CD4-positive, alpha-beta T cell treated with Interferon gamma for 1 hour (primary cell): ENCODE measurements around the gene TNFSF9.
"Not testable (repeated sequence)": the region's sequence is repeated elsewhere in the genome, so short reads cannot be mapped to it uniquely, and the experiment has no call there.

Experiments
- DNase-seq: peaks from one replicate; pipeline ENCODE4 v3.0.0-alpha.2; 2020

The TNFSF9 gene

DNA sequence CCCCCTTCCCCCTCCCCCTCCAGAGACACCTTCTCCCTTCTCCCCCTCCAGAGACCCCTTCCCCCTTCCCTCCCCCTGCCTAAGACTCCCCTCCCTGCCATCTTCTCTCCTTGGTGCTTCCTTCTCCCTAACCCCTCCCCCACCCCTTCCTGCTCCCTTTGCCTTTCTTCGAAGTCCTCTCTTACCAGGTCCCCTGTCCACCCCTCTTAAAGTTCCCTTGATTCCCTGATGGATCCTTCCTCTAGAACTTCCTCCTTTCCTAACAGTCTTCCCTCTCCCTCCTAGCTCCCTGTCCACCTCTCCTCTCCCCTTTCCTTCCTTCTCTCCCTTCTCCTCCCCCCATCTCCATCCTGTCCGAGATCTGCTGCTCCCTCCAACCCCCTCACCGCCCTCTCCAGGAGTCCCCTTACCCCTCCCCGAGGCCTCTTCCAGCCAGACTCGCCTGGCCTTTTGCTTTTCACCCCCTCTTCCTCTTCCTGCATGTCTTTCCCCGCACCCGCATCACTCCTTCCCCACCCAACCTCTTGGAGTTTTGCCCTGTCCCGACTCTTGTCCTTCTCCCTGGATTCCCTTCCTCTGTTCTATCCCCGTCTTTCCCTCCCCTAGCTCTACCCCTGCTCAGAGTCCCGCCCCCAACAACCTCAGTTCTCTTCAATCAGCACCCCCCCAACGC is 3.1 kb downstream of the TNFSF9 start:
- DNase-seq, result no peak

DNA sequence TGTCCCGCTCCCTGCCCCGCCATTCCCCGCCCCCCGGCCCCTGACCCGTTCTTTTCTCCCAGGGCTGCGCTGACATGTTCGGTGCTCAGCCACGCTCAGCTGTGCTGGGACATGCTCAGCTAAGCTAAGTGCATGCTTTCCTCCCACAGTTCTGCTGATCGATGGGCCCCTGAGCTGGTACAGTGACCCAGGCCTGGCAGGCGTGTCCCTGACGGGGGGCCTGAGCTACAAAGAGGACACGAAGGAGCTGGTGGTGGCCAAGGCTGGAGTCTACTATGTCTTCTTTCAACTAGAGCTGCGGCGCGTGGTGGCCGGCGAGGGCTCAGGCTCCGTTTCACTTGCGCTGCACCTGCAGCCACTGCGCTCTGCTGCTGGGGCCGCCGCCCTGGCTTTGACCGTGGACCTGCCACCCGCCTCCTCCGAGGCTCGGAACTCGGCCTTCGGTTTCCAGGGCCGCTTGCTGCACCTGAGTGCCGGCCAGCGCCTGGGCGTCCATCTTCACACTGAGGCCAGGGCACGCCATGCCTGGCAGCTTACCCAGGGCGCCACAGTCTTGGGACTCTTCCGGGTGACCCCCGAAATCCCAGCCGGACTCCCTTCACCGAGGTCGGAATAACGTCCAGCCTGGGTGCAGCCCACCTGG is 3.7 kb downstream of the TNFSF9 start:
- DNase-seq, result no peak

DNA sequence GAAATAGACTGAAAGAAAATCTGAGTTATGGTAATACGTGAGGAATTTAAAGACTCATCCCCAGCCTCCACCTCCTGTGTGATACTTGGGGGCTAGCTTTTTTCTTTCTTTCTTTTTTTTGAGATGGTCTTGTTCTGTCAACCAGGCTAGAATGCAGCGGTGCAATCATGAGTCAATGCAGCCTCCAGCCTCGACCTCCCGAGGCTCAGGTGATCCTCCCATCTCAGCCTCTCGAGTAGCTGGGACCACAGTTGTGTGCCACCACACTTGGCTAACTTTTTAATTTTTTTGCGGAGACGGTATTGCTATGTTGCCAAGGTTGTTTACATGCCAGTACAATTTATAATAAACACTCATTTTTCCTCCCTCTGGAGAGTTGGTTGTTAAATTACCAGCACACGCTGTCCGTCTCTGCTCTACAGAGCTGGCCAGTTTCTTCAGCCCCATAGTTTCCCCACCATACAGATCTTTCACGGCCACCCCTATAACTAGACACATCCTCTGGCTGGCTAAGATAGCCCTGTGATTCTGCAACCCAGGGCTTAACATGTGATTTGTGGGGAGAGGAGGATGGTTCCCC is 4.8 kb downstream of the TNFSF9 start:
- no peak for DNase-seq

DNA sequence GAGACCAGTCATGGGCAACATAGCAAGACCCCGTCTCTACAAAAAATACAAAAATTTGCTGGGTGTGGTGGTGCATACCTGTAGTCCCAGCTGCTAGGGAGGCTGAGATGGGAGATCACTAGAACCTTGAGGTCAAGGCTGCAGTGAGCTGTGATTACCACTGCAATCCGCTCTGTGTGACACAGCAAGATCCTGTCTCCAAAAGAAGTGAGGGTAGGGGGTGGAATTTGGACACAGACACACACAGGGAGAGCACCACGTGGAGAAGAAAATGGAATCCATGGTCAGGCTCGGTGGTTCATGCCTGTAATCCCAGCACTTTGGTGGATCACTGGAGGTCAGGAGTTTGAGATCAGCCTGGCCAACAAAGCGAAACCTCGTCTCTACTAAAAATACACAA is 8.7 kb downstream of the TNFSF9 start:
- no peak for DNase-seq

DNA sequence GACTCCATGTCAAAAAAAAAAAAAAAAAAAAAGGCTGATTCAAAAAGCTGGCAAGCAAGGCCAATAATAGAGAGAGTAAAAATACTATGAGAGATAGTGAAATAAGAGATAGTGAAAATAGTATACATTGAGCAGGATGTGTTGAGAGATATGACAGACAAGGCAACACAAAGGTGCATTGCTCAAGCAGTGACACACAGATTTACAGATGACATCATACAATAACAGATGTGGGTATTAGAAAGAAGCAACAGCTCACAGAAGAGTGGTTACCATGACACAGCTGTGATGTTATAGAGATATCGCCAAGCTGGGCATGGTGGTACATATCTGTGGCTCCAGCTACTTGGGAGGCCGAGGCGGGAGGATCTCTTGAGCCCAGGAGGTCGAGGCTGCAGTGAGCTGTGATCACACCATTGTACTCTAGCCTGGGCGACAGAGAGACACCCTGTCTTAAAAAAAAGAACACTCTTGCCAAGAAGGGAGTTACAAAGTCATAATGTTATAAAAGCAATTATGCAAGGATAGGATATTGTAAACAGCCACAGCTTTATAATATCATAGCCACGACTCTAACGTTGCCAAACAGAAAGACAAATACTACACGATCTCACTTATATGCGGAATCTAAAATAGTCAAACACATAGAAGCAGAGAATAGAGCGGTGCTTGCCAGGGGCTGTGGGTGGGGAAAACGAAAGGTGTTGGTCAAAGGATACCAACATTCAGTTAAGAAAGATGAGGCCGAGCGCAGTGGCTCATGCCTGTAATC is 10.3 kb downstream of the TNFSF9 start:
- no peak for DNase-seq

DNA sequence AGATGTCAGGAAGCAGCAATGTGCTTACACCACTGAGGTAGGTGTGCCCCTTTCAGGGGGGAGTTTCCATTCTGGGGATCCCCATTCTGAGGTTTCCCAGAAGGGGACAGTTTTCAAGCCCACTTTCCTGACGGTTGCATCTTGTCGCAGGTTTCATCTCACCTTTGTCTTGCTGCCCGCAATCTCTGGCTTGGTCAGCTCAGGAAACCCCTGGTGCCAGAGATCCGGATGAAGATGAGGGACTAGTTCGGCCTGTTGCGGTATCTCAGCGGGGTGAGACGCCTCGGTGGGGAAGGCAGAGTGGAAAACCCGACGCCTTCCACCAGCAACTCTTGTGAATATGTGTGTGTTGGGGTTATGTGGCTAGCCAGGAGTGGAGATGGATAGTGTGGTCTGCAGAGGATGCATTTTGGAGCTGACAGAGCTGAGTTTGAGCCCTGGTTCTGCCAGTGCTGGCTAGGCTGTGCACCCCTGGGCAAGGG is 13.1 kb downstream of the TNFSF9 start:
- no peak for DNase-seq

DNA sequence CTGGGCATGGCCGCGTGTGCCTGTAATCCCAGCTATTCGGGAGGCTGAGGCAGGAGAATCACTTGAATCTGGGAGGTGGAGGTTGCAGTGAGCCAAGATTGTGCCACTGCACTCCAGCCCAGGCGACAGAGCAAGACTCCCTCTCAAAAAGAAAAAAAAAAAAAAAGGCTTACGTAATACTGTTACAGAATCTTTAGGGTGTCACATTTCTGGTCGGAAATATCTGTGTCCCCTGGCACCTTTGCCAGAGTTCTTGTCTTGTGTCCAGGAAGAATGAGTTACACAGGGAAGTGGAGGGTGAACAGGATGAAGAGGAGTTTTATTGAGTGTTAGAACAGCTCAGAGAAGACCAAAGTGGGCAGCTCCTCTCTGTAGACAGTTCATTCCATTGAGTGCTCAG is 19.9 kb downstream of the TNFSF9 start:
- DNase-seq, result not testable (repeated sequence)

GRCh38 chr19:6551091-6551490 is 20.3 kb downstream of the TNFSF9 start:
- no peak for DNase-seq

- peak; percentile 56 for DNase-seq
Observed at GRCh38 chr19:6551607-6552450, 21.0 kb downstream of the TNFSF9 start.

GRCh38 chr19:6556043-6556449 is 25.2 kb downstream of the TNFSF9 start:
- no peak for DNase-seq

- DNase-seq, result no peak
Observed at GRCh38 chr19:6556480-6557195, 25.8 kb downstream of the TNFSF9 start.

DNA sequence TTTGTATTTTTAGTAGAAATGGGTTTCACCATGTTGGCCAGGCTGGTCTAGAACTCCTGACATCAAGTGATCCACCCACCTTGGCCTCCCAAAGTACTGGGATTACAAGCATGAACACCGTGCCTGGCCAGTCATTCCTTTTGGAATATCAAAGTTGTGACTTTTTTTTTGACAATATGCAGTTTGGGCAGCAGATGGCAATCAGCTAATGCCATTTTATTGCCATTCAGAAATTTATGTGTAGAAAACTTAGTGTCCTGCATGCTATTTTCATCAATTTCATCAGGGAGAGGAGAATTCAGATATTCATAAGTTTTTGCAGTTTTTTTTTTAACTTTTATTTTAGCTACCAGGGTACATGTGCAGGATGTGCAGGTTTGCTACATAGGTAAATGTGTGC is 31.6 kb downstream of the TNFSF9 start:
- DNase-seq, result not testable (repeated sequence)

GRCh38 chr19:6564393-6564792 is 33.6 kb downstream of the TNFSF9 start:
- DNase-seq, result no peak

DNA sequence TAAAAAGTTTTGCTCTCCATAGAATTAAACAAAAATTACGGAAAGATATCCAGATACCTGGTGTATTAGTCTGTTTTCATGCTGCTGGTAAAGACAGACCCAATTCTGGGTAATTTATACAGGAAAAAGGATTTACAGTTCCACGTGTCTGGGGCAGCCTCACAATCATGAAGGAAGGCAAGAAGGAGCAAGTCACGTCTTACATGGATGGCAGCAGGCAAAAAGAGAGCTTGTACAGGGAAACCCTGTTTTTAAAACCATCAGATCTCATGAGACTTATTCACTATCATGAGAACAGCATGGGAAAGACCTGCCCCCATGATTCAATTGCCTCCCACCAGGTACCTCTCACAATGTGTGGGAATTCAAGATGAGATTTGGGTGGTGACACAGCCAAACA is 35.9 kb downstream of the TNFSF9 start:
- DNase-seq, result not testable (repeated sequence)

DNA sequence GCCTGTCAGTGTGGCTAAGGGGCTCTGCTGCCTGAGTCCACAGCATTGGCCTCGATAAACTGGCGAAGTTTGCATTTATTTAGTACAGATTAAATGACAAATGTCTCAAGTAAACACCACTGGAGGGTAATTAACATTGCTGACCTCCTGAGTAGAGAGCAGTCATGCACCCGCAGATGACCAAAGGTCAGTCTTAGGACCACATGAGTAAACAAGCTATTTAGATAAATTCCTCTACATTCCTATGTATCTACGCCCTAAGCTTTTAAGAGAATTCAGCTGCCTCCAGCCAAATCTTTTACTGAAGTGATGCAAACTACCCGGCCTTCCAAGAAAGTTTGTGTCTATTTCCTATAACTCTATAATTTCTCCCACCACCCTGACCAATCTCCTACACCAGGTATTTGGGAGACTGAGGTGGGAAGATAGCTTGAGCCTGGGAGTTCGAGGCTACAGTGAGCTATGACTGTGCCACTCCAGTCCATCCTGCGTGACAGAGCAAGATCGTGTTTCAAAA is 37.2 kb downstream of the TNFSF9 start:
- DNase-seq, result no peak

DNA sequence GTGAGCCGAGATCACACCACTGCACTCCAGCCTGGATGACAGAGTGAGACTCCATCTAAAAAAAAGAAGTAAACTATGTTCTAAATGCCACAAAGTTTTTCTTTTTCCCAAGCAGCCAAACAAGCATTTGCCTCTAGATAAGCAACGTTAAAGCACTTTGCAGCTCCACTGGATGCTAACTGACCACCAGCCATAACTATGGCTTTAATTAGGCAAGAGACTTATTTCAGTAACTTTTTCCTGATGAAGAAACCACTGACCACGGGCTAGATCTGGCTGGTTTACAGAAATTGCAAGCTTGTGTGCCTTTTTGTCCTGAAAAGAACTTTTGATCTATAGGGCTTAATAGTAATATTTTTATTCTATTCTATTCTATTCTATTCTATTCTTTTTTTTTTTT is 38.0 kb downstream of the TNFSF9 start:
- DNase-seq, result no peak

DNA sequence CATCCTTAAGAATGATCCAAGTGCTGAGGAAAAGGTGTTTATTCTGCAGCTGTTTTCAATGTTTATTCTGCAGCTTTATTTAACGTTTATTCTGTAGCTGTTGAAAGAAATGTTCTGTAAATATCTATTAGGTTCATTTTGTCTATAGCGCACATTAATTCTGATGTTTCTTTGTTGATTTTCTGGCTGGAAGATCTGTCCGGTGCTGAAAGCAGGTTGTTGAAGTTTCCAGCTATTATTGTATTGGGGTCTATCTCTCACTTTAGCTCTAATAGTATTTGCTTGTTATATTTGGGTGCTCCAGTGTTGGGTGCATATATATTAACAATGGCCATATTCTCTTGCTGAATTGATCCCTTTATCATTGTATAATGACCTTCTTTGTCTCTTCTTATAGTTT is 39.9 kb downstream of the TNFSF9 start:
- no peak for DNase-seq

DNA sequence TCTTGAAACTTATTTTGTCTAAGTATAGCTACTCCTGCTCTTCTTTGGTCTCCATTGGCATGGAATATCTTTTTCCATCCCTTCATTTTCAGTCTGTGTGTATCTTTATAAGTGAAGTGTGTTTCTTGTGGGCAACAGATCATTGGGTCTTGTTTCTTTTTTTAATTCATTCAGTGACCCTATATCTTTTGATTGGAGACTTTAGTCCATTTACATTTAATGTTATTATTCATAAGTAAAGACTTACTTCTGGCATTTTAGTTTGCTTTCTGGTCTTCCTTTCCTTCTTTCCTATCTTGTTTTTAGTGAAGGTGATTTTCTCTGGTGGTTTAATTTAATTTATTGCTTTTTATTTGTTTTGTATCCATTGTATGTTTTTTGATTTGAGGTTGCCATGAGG is 40.3 kb downstream of the TNFSF9 start:
- DNase-seq, result no peak

GRCh38 chr19:6572217-6572616 is 41.4 kb downstream of the TNFSF9 start:
- peak; percentile 54 for DNase-seq

DNA sequence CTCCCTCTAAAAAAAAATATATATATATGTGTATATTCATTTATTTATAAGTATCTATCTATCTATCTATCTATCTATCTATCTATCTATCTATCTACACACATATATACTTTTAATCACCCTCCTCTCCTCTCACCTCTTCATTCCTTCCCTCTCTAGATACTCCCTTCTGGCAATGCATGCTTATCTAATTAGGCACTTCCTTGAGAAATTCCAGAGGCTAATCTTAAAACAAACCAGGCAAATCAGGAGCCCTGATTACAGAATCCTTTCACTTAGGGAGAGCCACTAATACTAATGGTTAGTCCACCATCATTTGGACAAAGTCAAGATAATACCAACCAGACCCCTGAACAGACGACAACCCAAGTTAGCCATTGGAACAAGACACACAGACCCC is 42.5 kb downstream of the TNFSF9 start:
- DNase-seq, result no peak

DNA sequence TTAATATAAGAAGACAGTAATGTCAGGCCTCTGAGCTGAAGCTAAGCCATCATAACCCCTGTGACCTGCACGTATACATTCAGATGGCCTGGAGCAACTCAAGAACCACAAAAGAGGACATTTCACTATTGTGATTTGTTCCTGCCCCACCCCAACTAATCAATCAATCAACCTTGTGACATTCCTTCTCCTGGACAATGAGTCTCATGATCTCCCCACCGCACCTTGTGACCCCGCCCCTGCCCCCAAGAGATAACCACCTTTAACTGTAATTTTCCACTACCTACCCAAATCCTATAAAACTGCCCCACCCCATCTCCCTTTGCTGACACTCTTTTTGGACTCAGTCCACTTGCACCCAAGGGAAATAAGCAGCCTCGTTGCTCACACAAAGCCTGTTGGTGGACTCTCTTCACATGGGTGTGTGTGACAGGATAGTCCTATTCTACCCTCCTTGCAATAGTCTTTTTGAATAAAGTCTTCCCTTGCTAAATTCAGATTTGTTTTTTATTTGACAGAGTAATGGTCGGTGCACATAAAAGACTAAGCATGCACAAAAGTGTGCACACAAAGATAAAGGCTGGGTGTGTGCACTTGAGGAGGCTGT is 46.1 kb downstream of the TNFSF9 start:
- no peak for DNase-seq
